Vagina (tissue), 2 donors: ENCODE measurements around the gene ZMAT3.

Experiments used
- CTCF ChIP-seq, 3 experiments: fragments of 450-650 bp in 2 of 3; fragments of 200-600 bp in 1 of 3; sonication (generic) in 1 of 3; IDR thresholded peaks; one replicate each; pipeline ENCODE4 v1.5.1; 2017 to 2019; ENCODE audit warnings: antibody characterized with exemption in 3 of 3, mild to moderate bottlenecking in 2 of 3, moderate library complexity in 2 of 3
- POLR2A ChIP-seq, 2 donors: fragments of 450-650 bp; IDR thresholded peaks; one replicate each; pipeline ENCODE4 v1.6.1; 2017; ENCODE audit warnings: antibody characterized with exemption in 2 of 2, mild to moderate bottlenecking in 2 of 2, moderate library complexity in 2 of 2
- POLR2AphosphoS5 ChIP-seq, 2 donors: sonication (generic); formaldehyde crosslinking; IDR thresholded peaks; one replicate each; pipeline ENCODE4 v1.9.0; 2017; ENCODE audit warnings: antibody characterized with exemption in 2 of 2, mild to moderate bottlenecking in 2 of 2, low read depth in 1 of 2; ENCODE audit not compliant: insufficient read depth in 1 of 2

GRCh38 chr3:179000144-179000543, 71.5 kb downstream of the ZMAT3 start:
- no peak for TF ChIP-seq CTCF (IDR thresholded peaks at IDR 0.05)
- no peak for TF ChIP-seq POLR2A (IDR thresholded peaks at IDR 0.05)
- no peak for TF ChIP-seq POLR2AphosphoS5 (IDR thresholded peaks at IDR 0.05; ENCODE audit: insufficient read depth in 1 of 2, low read depth in 1 of 2)
